ENCODE data around the gene ST8SIA5.

The ST8SIA5 gene

DNA sequence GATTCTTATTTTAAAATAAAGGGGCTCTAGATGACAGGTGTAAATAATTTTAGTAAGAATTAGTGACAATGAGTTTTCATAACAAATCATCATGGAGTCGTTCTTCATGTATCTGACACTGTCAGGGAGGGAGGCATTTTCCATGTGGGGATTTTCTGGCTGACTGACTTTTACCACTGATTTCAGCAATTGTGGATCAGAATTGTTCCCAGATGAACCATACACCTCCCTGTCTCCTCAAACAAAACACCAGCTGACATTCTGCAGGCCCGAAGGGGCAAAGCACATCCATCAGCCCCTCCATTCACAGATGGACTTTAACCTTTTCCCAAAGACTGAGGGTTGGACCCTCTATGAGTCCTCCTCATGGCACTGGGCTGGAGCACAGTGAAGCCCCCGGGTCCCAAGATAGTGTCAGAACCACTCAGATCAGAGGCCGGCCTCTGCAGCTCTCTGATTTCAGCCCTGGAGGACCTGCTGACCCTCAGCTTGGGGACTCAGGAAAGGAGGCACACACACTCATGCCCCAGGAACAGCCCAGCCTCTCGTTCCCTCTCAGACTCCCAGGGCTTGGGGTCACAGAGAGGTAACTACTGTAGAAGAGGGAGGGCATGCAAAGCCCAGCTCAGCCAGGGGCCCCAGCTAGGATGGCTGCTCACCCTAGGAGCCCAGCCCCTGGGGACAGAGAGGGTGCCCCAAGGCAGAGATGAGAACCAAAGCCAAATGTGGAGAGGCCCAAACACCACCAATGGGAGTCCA lies 56.6 kb downstream of the ST8SIA5 start:
- no peak overlapping the region for H3K4me3 ChIP-seq (ENCODE audit: insufficient read depth, low read depth, low read length, poor library complexity, severe bottlenecking)
- no peaks in the 10 kb centered on the region for H3K4me1 ChIP-seq (ENCODE audit: control insufficient read depth, insufficient read depth, low read length, poor library complexity, severe bottlenecking)
- no peak overlapping the region for H3K27ac ChIP-seq (ENCODE audit: insufficient read depth, low read length, poor library complexity, severe bottlenecking)
- H3K9me3 ChIP-seq (ENCODE audit: control insufficient read depth, low read length) = no peaks in the 10 kb centered on the region
- no peaks in the 10 kb centered on the region for H3K27me3 ChIP-seq (replicated peaks; ENCODE audit: control insufficient read depth, insufficient read depth, low read length, poor library complexity, severe bottlenecking)
- no peak for DNase-seq
- H3K36me3 ChIP-seq (ENCODE audit: control insufficient read depth, insufficient read depth, low read length) = no peaks in the 10 kb centered on the region

GRCh38 chr18:46696702-46697101 lies 60.2 kb downstream of the ST8SIA5 start:
- Histone ChIP-seq H3K27me3 (replicated peaks; ENCODE audit: control insufficient read depth, insufficient read depth, low read length, poor library complexity, severe bottlenecking) (no peaks in the 10 kb centered on the region), H3K9me3 (ENCODE audit: control insufficient read depth, low read length) (no peaks in the 10 kb centered on the region), H3K36me3 (ENCODE audit: control insufficient read depth, insufficient read depth, low read length) (no peaks in the 10 kb centered on the region), H3K27ac (ENCODE audit: insufficient read depth, low read length, poor library complexity, severe bottlenecking) (no peak overlapping the region), H3K4me3 (ENCODE audit: insufficient read depth, low read depth, low read length, poor library complexity, severe bottlenecking) (no peak overlapping the region), H3K4me1 (ENCODE audit: control insufficient read depth, insufficient read depth, low read length, poor library complexity, severe bottlenecking) (no peaks in the 10 kb centered on the region)
- no peak for DNase-seq

DNA sequence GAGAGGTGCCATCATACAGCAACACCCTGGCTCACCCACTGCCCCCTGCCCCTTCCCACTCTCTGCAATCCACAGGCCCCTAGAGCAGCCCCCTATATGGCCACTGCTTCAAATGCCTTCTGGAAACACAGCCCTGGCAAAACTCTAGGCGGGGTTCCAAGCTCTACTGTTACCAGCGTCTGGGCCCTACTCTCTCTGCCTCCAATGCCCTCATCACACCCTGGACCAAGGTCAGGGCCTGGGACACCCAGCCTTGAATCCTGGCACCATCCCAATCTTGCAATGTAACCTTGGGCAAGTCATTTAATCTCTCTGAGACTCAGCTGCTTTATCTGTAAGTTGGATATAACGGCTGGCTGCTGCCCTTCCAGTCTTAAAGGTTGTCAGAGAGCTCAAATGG lies 60.6 kb downstream of the ST8SIA5 start:
- Histone ChIP-seq H3K27me3 (replicated peaks; ENCODE audit: control insufficient read depth, insufficient read depth, low read length, poor library complexity, severe bottlenecking) (no peaks in the 10 kb centered on the region), H3K36me3 (ENCODE audit: control insufficient read depth, insufficient read depth, low read length) (no peaks in the 10 kb centered on the region), H3K4me3 (ENCODE audit: insufficient read depth, low read depth, low read length, poor library complexity, severe bottlenecking) (no peak overlapping the region), H3K9me3 (ENCODE audit: control insufficient read depth, low read length) (no peaks in the 10 kb centered on the region), H3K27ac (ENCODE audit: insufficient read depth, low read length, poor library complexity, severe bottlenecking) (no peak overlapping the region), H3K4me1 (ENCODE audit: control insufficient read depth, insufficient read depth, low read length, poor library complexity, severe bottlenecking) (no peaks in the 10 kb centered on the region)
- DNase-seq = no peak

- DNase-seq = no peak
- H3K27me3 ChIP-seq (replicated peaks; ENCODE audit: control insufficient read depth, insufficient read depth, low read length, poor library complexity, severe bottlenecking) = no peaks in the 10 kb centered on the region
- no peak overlapping the region for H3K27ac ChIP-seq (ENCODE audit: insufficient read depth, low read length, poor library complexity, severe bottlenecking)
- H3K4me1 ChIP-seq (ENCODE audit: control insufficient read depth, insufficient read depth, low read length, poor library complexity, severe bottlenecking) = no peaks in the 10 kb centered on the region
- H3K4me3 ChIP-seq (ENCODE audit: insufficient read depth, low read depth, low read length, poor library complexity, severe bottlenecking) = no peak overlapping the region
- H3K36me3 ChIP-seq (ENCODE audit: control insufficient read depth, insufficient read depth, low read length) = no peaks in the 10 kb centered on the region
- no peaks in the 10 kb centered on the region for H3K9me3 ChIP-seq (ENCODE audit: control insufficient read depth, low read length)
Measured at GRCh38 chr18:46693996-46694395, 62.9 kb downstream of the ST8SIA5 start.

DNA sequence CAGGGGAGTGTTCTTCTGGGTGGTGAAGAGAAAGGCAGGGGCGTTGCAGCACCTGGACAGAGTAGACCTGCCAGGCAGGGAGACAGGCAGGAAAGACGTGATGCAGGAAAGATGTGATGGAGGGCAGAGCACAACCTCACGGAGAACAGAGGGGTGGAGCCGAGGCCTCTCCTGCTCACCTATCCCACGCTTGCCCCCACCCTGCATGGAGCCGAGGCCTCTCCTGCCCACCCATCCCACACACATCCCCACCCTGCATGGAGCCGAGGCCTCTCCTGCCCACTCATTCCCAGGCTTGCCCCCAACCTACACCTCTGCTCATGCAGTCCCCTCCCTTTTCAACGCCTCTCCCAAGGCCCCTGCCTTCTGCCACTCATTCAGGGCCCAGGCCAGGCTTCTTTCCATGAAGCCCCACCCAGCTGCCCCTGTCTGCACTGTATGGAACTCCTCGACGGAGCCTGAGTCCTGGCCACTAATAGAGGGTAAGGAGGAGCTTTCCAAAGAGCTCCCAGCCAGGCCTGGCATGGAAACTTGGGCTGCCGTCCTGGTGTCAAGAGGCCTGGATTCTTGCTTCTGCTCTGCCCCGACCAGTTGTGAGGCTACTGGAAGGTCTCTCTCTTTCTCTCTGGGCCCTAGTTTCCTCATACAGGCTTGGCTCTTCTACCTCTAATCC lies 67.9 kb downstream of the ST8SIA5 start:
- Histone ChIP-seq H3K4me3 (ENCODE audit: insufficient read depth, low read depth, low read length, poor library complexity, severe bottlenecking) (no peak overlapping the region), H3K36me3 (ENCODE audit: control insufficient read depth, insufficient read depth, low read length) (no peaks in the 10 kb centered on the region), H3K4me1 (ENCODE audit: control insufficient read depth, insufficient read depth, low read length, poor library complexity, severe bottlenecking) (no peaks in the 10 kb centered on the region), H3K27ac (ENCODE audit: insufficient read depth, low read length, poor library complexity, severe bottlenecking) (no peak overlapping the region), H3K9me3 (ENCODE audit: control insufficient read depth, low read length) (no peaks in the 10 kb centered on the region), H3K27me3 (replicated peaks; ENCODE audit: control insufficient read depth, insufficient read depth, low read length, poor library complexity, severe bottlenecking) (no peaks in the 10 kb centered on the region)
- no peak for DNase-seq

DNA sequence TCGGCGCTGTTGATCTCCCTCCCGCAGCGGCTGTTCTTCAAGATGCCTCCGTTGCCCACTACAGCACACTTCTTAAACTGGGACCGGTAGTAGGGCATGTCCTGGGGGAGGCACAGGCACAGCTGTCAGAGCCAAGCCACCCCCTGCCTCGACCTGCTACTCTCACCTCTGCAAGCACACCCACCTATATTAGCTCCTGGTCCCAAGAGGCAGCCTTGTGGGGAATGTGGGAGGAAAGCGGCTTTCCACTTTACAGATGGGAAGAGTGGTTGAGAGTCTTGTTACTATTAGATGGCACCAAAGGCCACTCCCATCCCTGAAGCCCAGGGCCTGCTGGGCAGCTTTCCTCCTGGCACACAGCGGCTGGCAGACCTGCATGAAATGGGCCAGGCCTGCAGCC lies 70.7 kb downstream of the ST8SIA5 start:
- H3K9me3 ChIP-seq (ENCODE audit: control insufficient read depth, low read length) = no peaks in the 10 kb centered on the region
- no peak overlapping the region for H3K27ac ChIP-seq (ENCODE audit: insufficient read depth, low read length, poor library complexity, severe bottlenecking)
- no peaks in the 10 kb centered on the region for H3K36me3 ChIP-seq (ENCODE audit: control insufficient read depth, insufficient read depth, low read length)
- no peak for DNase-seq
- no peaks in the 10 kb centered on the region for H3K4me1 ChIP-seq (ENCODE audit: control insufficient read depth, insufficient read depth, low read length, poor library complexity, severe bottlenecking)
- no peak overlapping the region for H3K4me3 ChIP-seq (ENCODE audit: insufficient read depth, low read depth, low read length, poor library complexity, severe bottlenecking)
- no peaks in the 10 kb centered on the region for H3K27me3 ChIP-seq (replicated peaks; ENCODE audit: control insufficient read depth, insufficient read depth, low read length, poor library complexity, severe bottlenecking)

- DNase-seq = no peak
- H3K27me3 ChIP-seq (replicated peaks; ENCODE audit: control insufficient read depth, insufficient read depth, low read length, poor library complexity, severe bottlenecking) = no peaks in the 10 kb centered on the region
- no peaks in the 10 kb centered on the region for H3K36me3 ChIP-seq (ENCODE audit: control insufficient read depth, insufficient read depth, low read length)
- H3K27ac ChIP-seq (ENCODE audit: insufficient read depth, low read length, poor library complexity, severe bottlenecking) = no peak overlapping the region
- no peaks in the 10 kb centered on the region for H3K4me1 ChIP-seq (ENCODE audit: control insufficient read depth, insufficient read depth, low read length, poor library complexity, severe bottlenecking)
- no peaks in the 10 kb centered on the region for H3K9me3 ChIP-seq (ENCODE audit: control insufficient read depth, low read length)
- no peak overlapping the region for H3K4me3 ChIP-seq (ENCODE audit: insufficient read depth, low read depth, low read length, poor library complexity, severe bottlenecking)
Measured at GRCh38 chr18:46683252-46683651, 73.6 kb downstream of the ST8SIA5 start.

DNA sequence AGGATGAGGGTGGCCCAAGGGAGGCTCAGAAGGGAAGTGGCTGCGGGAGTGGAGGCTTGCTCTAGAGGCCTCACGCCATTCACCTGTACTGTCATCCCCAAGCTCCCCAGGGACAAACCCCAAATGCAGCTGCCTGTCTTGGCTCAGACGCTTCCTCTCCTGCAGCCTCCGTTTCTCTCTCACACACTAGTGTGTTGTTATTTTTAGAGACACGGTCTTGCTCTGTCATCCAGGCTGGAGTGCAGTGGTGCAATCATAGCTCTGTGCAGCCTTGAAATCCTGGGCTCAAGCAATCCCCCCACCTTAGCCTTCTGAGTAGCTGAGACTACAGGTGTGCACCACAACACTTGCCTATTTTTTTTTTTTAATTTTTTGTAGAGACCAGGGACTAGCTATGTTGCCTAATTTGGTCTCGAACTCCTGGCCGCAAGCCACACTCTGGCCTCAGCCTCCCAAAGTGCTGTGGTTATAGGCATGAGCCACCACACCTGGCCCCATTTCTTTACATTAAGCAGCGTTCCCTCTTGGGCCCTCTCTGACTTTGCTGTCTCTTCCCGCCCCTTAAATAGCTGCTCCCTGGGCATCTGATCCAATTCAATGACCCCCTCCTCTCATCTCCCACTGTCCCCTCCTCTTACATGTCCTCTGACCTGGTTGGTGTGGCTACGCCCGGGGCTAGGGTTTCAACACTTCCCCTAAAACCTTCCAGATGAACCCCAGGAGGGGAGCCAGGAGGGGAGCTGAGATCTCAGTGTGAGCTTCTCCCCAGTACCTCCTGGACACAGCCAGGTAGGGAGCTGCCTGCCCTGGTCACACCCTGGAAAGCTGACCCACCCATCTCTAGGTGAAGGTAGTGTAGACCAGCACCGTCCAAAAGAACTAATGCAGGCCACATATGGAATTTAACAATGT lies 75.8 kb downstream of the ST8SIA5 start:
- Histone ChIP-seq H3K4me1 (ENCODE audit: control insufficient read depth, insufficient read depth, low read length, poor library complexity, severe bottlenecking) (no peaks in the 10 kb centered on the region), H3K36me3 (ENCODE audit: control insufficient read depth, insufficient read depth, low read length) (no peaks in the 10 kb centered on the region), H3K27ac (ENCODE audit: insufficient read depth, low read length, poor library complexity, severe bottlenecking) (no peak overlapping the region), H3K27me3 (replicated peaks; ENCODE audit: control insufficient read depth, insufficient read depth, low read length, poor library complexity, severe bottlenecking) (no peaks in the 10 kb centered on the region), H3K4me3 (ENCODE audit: insufficient read depth, low read depth, low read length, poor library complexity, severe bottlenecking) (no peak overlapping the region), H3K9me3 (ENCODE audit: control insufficient read depth, low read length) (no peaks in the 10 kb centered on the region)
- no peak for DNase-seq

- H3K36me3 ChIP-seq (ENCODE audit: control insufficient read depth, insufficient read depth, low read length) = no peaks in the 10 kb centered on the region
- no peaks in the 10 kb centered on the region for H3K9me3 ChIP-seq (ENCODE audit: control insufficient read depth, low read length)
- H3K4me1 ChIP-seq (ENCODE audit: control insufficient read depth, insufficient read depth, low read length, poor library complexity, severe bottlenecking) = no peaks in the 10 kb centered on the region
- no peaks in the 10 kb centered on the region for H3K27me3 ChIP-seq (replicated peaks; ENCODE audit: control insufficient read depth, insufficient read depth, low read length, poor library complexity, severe bottlenecking)
- DNase-seq = no peak
- H3K4me3 ChIP-seq (ENCODE audit: insufficient read depth, low read depth, low read length, poor library complexity, severe bottlenecking) = no peak overlapping the region
- no peak overlapping the region for H3K27ac ChIP-seq (ENCODE audit: insufficient read depth, low read length, poor library complexity, severe bottlenecking)
Measured at GRCh38 chr18:46679846-46680598, 76.8 kb downstream of the ST8SIA5 start.

Measured in effector memory CD4-positive, alpha-beta T cell (primary cell).